Osteoblast (primary cell): ENCODE results near the gene TGM3. TPM values are rescaled to one million over a fixed set of nuclear protein-coding genes. Genes with fewer than 3 reads are reported as not detected.
"Not testable (repeated sequence)": the region's sequence is repeated elsewhere in the genome, so short reads cannot be mapped to it uniquely, and the experiment has no call there.

ENCODE experiments used
- DNase-seq: peaks from one replicate; pipeline ENCODE4 v3.0.0; 2011; ENCODE audit warnings: low spot score, mixed read lengths; ENCODE audit not compliant: insufficient read length; ENCODE audit errors: missing footprints
- H2AFZ ChIP-seq: 2 replicates; pipeline ENCODE4 v1.6.0; 2011; ENCODE audit warnings: mild to moderate bottlenecking, low read length
- H3K27ac ChIP-seq: 2 replicates; pipeline ENCODE4 v1.5.1; 2011; ENCODE audit warnings: mild to moderate bottlenecking, low read depth, low read length, moderate library complexity
- H3K27me3 ChIP-seq: 2 replicates; pipeline ENCODE4 v1.6.0; 2012; ENCODE audit warnings: mild to moderate bottlenecking, control low read depth, inconsistent platforms, low read length, moderate library complexity; ENCODE audit not compliant: insufficient read depth
- H3K36me3 ChIP-seq: 2 replicates; pipeline ENCODE4 v1.5.1; 2011; ENCODE audit warnings: mild to moderate bottlenecking, low read length, control low read depth, moderate library complexity; ENCODE audit not compliant: insufficient read depth
- H3K4me1 ChIP-seq: 2 replicates; pipeline ENCODE4 v1.5.1; 2011; ENCODE audit warnings: mild to moderate bottlenecking, low read length, control low read depth, moderate library complexity; ENCODE audit not compliant: insufficient read depth
- H3K4me2 ChIP-seq: 2 replicates; pipeline ENCODE4 v1.6.0; 2011; ENCODE audit warnings: mild to moderate bottlenecking, low read length; ENCODE audit not compliant: insufficient read depth
- H3K4me3 ChIP-seq: fragments of 200-600 bp; sonication (generic); 3 replicates; pipeline ENCODE4 v1.5.1; 2012; ENCODE audit warnings: mild to moderate bottlenecking, low read length, inconsistent platforms; ENCODE audit not compliant: insufficient read depth
- H3K79me2 ChIP-seq: 2 replicates; pipeline ENCODE4 v1.6.0; 2012; ENCODE audit warnings: mild to moderate bottlenecking, low read length, control low read depth, inconsistent platforms; ENCODE audit not compliant: insufficient read depth
- H3K9me3 ChIP-seq: 2 replicates; pipeline ENCODE4 v1.5.1; 2011; ENCODE audit warnings: low read depth, low read length, control low read depth
- H4K20me1 ChIP-seq: 2 replicates; pipeline ENCODE4 v1.6.0; 2012; ENCODE audit warnings: mild to moderate bottlenecking, low read length, control low read depth; ENCODE audit not compliant: insufficient read depth
- total RNA-seq: library from RNA; depleted of rRNA; stranded (reverse); fragments of >200 nt; gene quantifications from 2 replicates; pipeline ENCODE4 v1.2.3, GENCODE V29; 2012
- TF ChIP-seq, protein P1 (sequence below): IDR thresholded peaks from 2 replicates; pipeline ENCODE4 v1.5.1; 2011; ENCODE audit warnings: mild to moderate bottlenecking, low read depth, low read length, moderate library complexity; ENCODE audit errors: extremely low read depth

Gene TGM3
- total RNA-seq, 1 donor: not detected

DNA sequence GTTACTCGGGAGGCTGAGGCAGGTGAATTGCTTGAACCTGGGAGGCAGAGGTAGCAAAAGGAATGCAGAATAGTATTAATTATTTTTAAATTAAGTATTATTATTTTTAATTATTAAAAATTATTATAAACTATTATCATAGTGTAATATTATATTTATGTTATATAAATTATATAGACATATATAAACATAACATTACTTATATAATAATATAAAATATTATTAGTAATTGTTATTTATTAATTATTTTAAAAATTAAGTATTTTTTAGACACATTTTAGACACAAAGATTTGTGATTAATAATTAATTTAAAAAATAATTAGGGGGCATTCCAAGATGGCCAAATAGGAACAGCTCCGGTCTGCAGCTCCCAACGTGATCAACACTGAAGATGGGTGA is 31.7 kb upstream of the TGM3 start:
- no peak overlapping the region for H3K4me2 ChIP-seq
- no peaks in the 10 kb centered on the region for H3K27me3 ChIP-seq
- H4K20me1 ChIP-seq: no peaks in the 10 kb centered on the region
- TF ChIP-seq, protein P1, sequence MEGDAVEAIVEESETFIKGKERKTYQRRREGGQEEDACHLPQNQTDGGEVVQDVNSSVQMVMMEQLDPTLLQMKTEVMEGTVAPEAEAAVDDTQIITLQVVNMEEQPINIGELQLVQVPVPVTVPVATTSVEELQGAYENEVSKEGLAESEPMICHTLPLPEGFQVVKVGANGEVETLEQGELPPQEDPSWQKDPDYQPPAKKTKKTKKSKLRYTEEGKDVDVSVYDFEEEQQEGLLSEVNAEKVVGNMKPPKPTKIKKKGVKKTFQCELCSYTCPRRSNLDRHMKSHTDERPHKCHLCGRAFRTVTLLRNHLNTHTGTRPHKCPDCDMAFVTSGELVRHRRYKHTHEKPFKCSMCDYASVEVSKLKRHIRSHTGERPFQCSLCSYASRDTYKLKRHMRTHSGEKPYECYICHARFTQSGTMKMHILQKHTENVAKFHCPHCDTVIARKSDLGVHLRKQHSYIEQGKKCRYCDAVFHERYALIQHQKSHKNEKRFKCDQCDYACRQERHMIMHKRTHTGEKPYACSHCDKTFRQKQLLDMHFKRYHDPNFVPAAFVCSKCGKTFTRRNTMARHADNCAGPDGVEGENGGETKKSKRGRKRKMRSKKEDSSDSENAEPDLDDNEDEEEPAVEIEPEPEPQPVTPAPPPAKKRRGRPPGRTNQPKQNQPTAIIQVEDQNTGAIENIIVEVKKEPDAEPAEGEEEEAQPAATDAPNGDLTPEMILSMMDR: no peak
- H3K4me3 ChIP-seq: no peak overlapping the region
- no peak overlapping the region for H2AFZ ChIP-seq
- H3K36me3 ChIP-seq: no peaks in the 10 kb centered on the region
- H3K4me1 ChIP-seq: no peaks in the 10 kb centered on the region
- no peak for DNase-seq
- H3K27ac ChIP-seq: no peak overlapping the region
- H3K79me2 ChIP-seq: no peaks in the 10 kb centered on the region
- H3K9me3 ChIP-seq: no peaks in the 10 kb centered on the region

DNA sequence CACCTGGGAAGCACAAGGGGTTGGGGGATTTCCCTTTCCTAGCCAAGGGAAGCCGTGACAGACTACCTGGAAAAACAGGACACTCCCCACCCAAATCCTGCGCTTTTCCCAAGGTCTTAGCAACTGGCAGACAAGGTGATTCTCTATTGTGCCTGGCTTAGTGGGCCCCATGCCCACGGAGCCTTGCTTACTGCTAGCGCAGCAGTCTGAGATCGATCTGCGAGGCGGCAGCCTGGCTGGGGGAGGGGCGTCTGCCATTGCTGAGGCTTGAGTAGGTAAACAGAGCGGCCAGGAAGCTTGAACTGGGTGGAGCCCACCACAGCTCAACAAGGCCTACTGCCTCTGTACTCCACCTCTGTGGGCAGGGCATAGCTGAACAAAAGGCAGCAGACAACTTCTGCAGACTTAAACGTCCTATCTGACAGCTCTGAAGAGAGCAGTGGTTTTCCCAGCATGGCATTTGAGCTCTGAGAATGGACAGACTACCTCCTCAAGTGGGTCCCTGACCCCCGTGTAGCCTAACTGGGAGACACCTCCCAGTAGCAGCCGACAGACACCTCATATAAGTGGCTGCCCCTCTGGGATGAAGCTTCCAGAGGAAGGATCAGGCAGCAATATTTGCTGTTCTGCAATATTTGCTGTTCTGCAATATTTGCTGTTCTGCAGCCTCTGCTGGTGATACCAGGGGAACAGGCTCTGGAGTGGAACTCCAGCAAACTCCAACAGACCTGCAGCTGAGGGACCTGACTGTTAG is 31.0 kb upstream of the TGM3 start:
- H2AFZ ChIP-seq, DNase-seq, H3K4me2 ChIP-seq, H3K36me3 ChIP-seq, H3K4me1 ChIP-seq, H3K9me3 ChIP-seq, H4K20me1 ChIP-seq, H3K27me3 ChIP-seq, H3K79me2 ChIP-seq, H3K4me3 ChIP-seq, H3K27ac ChIP-seq: not testable (repeated sequence)

DNA sequence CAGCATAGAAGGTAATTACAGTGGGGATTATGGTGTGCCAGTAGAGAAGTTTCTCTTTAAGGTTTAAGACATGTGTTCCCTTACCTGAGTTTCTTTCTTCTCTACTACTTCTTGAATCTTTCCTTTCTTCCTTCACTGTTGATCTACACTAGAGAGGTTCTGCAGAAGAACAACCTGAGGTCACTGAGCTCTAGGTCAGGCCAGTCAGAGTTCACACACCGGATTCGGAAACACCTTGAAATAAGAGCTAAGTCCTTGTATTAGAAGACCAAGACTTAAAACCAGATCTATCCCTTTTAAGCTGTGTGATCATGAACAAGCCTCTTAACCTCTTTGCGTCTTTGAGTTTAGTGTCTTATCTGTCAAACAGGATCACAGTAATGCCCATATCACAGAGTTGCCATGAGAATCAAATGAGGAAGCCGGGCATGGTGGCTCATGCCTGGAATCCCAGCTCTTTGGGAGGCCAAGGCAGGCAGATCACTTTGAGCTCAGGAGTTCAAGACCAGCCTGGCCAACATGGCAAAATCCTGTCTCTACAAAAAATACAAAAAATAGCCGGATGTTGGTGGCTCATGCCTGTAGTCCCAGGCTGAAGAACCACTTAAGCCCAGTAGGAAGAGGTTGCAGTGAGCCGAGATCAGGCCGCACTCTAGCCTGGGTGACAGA is 22.0 kb upstream of the TGM3 start:
- no peaks in the 10 kb centered on the region for H4K20me1 ChIP-seq
- peaks cover 34% of the 10 kb centered on the region for H3K27me3 ChIP-seq
- no peak overlapping the region for H3K4me2 ChIP-seq
- DNase-seq: no peak
- H3K9me3 ChIP-seq: no peaks in the 10 kb centered on the region
- TF ChIP-seq, protein P1: no peak
- H3K4me1 ChIP-seq: no peaks in the 10 kb centered on the region
- no peaks in the 10 kb centered on the region for H3K79me2 ChIP-seq
- H3K4me3 ChIP-seq: no peak overlapping the region
- H3K27ac ChIP-seq: no peak overlapping the region
- H3K36me3 ChIP-seq: no peaks in the 10 kb centered on the region
- no peak overlapping the region for H2AFZ ChIP-seq

DNA sequence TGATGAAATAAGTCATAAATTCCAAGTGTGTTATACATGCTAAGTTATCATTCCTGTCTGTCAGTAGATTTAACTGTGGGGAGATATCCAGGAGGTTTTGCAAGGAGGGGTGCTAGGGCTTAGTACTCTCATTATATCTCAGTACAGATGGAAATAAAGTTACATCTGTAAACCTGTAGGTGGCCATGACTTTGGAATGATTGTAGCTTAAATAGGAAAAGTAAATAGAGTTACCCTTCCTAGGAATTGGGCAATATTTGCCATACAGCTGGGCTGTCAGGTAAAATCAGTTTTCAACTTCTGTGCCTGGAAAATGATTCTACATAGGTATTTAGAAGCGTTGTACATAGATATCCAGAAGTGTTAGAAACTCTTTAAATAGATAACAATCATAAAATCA is 19.8 kb upstream of the TGM3 start:
- Histone ChIP-seq H3K27ac (no peak overlapping the region), H3K4me3 (no peak overlapping the region), H4K20me1 (no peaks in the 10 kb centered on the region), H3K79me2 (no peaks in the 10 kb centered on the region), H3K27me3 (peaks cover 37% of the 10 kb centered on the region), H3K36me3 (no peaks in the 10 kb centered on the region), H3K4me2 (no peak overlapping the region), H2AFZ (no peak overlapping the region), H3K9me3 (no peaks in the 10 kb centered on the region), H3K4me1 (no peaks in the 10 kb centered on the region)
- TF ChIP-seq, protein P1: no peak
- DNase-seq: peak; percentile 15
